Activated T-cell treated with anti-CD3 and anti-CD28 coated beads for 48 hours (primary cell): ENCODE results near the gene PIEZO1.
"Not testable (repeated sequence)": the region's sequence is repeated elsewhere in the genome, so short reads cannot be mapped to it uniquely, and the experiment has no call there.

Experiments used
- DNase-seq: peaks from one replicate; pipeline ENCODE4 v3.0.0-alpha.2; 2020; ENCODE audit warnings: low read depth

Gene PIEZO1

GRCh38 chr16:88805340-88805715 is 20.3 kb upstream of the PIEZO1 start:
- no peak for DNase-seq

DNA sequence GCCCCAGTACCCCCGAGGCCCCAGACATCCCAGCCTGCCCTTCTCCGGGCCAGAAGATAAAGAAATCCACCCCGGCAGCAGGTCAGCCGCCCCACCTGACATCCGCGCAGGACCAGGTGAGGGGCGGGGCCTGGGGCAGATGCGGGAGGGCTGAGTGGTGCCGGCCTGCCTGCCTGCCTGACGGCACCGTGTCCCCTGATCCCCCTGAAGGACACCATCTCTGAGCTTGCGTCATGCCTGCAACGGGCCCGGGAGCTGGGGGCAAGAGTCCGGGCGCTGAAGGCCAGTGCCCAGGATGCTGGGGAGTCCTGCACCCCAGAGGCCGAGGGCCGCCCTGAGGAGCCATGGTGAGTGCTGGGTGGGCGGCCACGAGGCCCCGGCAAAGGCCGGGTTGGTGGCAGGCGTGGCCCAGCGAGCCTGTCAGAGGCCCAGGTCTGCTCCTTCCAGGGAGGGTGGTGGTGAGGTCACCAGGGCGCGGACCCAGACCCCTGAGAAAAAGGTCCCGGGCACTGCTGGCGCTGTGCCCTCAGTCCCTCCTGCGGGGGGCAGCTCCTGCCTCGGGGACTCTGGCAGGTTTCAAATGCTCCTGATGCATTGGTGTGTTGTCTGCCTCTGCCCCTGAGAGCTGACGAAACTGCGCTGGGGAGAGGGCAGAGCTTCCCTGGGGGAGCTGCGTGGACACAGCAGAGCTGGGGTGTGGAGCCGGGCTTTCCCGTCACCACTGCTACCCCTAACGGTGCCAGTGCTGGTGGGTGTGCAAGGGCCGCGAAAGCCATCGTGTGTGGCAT is 19.7 kb upstream of the PIEZO1 start:
- DNase-seq: no peak

GRCh38 chr16:88804173-88804551 is 19.1 kb upstream of the PIEZO1 start:
- no peak for DNase-seq

GRCh38 chr16:88803264-88803987 is 18.4 kb upstream of the PIEZO1 start, which contains the start of gene CDT1:
Gene CDT1 (plus strand): TSS chr16:88803789. CDS start chr16:88803832, 43 bp downstream.
- peak; percentile 91 for DNase-seq

- DNase-seq: no peak
Measured at GRCh38 chr16:88800277-88800592, 15.2 kb upstream of the PIEZO1 start.

- DNase-seq: no peak
Measured at GRCh38 chr16:88799569-88800276, 14.7 kb upstream of the PIEZO1 start.

- DNase-seq: no peak
Measured at GRCh38 chr16:88798772-88799455, 13.9 kb upstream of the PIEZO1 start.

- DNase-seq: no peak
Measured at GRCh38 chr16:88798073-88798472, 13.1 kb upstream of the PIEZO1 start.

DNA sequence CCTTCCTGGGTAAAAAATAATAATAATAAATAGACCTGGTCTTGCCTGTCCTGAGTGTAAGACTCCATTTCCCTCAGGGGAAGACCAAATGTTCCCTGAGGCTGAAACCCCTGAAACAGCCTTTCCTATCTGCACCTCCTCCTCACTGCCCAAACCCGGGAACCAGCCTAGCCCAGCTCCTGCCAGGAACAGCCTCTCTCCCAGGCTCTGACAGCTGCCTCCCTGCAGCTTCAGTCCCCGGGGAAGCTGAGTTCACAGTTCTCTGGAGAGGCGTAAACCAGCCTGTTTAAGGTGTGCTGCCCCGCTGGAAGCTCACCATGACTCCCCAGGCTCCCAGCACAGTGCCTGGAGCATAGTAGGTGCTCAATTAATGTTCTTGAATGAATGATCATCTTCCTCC is 11.3 kb upstream of the PIEZO1 start:
- no peak for DNase-seq

- DNase-seq: no peak
Measured at GRCh38 chr16:88793251-88793954, 8.4 kb upstream of the PIEZO1 start.

- no peak for DNase-seq
Measured at GRCh38 chr16:88792668-88793250, 7.7 kb upstream of the PIEZO1 start.

GRCh38 chr16:88792078-88792550 is 7.1 kb upstream of the PIEZO1 start:
- no peak for DNase-seq

DNA sequence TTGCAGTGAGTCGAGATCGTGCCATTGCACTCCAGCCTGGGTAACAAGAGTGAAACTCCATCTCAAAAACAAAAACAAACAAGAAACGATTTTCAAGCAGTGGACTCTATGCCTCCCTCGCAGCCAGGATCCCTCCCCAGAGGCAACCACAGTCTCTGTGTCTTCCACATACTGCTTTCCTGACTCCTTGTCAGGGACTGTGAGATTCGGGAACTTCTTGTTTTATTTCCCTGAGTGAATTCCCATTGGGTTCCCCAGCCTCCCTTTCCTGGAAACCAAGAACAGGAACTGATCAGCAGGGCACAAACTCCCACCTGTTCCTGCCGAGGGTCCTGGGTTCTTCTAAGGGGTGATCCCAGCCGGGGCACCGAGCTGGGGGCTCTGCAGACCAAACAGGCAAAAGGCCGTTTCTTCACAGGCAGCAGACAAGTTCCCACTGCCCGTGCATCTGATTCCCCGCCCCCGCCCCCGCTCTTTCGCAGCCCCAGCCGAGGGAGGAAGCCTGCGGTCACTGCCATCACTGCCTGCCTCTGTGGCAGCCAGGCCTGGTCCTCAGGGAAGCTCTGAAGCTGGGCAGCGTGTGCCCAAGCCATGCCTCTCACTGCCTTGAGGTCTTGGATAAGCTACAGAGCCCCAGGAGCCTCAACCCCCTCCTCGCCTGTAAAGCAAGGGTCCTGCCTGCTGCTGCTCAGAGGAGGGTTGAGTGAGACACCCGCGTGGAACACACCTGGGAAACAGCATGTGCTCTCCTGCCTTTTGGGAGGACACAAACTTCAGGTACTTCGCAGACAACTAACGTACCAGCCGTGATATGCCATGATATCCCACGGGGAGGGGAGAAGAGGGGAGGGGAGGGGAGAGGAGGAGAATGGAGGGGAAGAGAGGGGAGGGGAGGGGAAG is 5.5 kb upstream of the PIEZO1 start:
- peak; percentile 65 for DNase-seq

GRCh38 chr16:88789594-88789993 is 4.6 kb upstream of the PIEZO1 start:
- DNase-seq: no peak

GRCh38 chr16:88788749-88789148 is 3.7 kb upstream of the PIEZO1 start:
- not testable (repeated sequence) for DNase-seq

- no peak for DNase-seq
Measured at GRCh38 chr16:88787579-88788314, 2.7 kb upstream of the PIEZO1 start.

DNA sequence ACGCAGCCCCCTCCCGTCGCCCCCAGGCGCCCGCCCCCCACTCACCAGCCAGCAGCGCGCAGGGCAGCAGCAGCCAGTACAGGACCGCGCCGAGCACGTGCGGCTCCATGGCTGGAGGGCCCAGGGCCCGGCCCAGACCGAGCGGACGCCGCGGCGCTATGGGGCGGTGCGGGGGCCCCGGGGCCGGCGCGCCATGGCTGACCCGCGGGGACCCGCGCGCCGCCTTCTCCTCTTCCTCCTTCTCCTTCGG is 239 bp downstream of the PIEZO1 start:
- DNase-seq: no peak

GRCh38 chr16:88784074-88784855 is 755 bp downstream of the PIEZO1 start:
- DNase-seq: no peak
